ENCODE data around the gene RPP40. TPM values are rescaled to one million over a fixed set of nuclear protein-coding genes. Genes with fewer than 3 reads are reported as not detected.
"Not testable (repeated sequence)": the region's sequence is repeated elsewhere in the genome, so short reads cannot be mapped to it uniquely, and the experiment has no call there.

The RPP40 gene
- total and polyA plus RNA-seq, 3 donors from 2014 or later, result 8.0 to 14.5 (median 10.8) TPM

- no peak for TF ChIP-seq POLR2A (IDR thresholded peaks at IDR 0.05)
- TF ChIP-seq CTCF (IDR thresholded peaks at IDR 0.05), result no peak
- no peak overlapping the region for H3K4me3 ChIP-seq
- DNase-seq, result no peak
- H3K4me1 ChIP-seq, result no peaks in the 10 kb centered on the region
- H3K27ac ChIP-seq, result no peak overlapping the region
- H3K27me3 ChIP-seq, result no peaks in the 10 kb centered on the region
- no peaks in the 10 kb centered on the region for H3K36me3 ChIP-seq (ENCODE audit: low read depth, missing control alignments)
- 38 to 42% methylated on average over 2 of the region's 2 CpGs for WGBS, 2 donors
- H3K9me3 ChIP-seq, result no peaks in the 10 kb centered on the region
- intact Hi-C loops (cut with DNase I; ENCODE audit: low total_unique reads), result no loop called here
Measured at GRCh38 chr6:5012519-5012918, 8.7 kb upstream of the RPP40 start.

- Histone ChIP-seq H3K9me3 (no peaks in the 10 kb centered on the region), H3K4me3 (no peak overlapping the region), H3K27ac (no peak overlapping the region), H3K4me1 (no peaks in the 10 kb centered on the region), H3K27me3 (no peaks in the 10 kb centered on the region), H3K36me3 (ENCODE audit: low read depth, missing control alignments) (no peaks in the 10 kb centered on the region)
- no peak for DNase-seq
- TF ChIP-seq CTCF (IDR thresholded peaks at IDR 0.05) (no peak), POLR2A (IDR thresholded peaks at IDR 0.05) (no peak)
- intact Hi-C loops (cut with DNase I; ENCODE audit: low total_unique reads), result no loop called here
- WGBS, 2 donors, result 82 to 88% methylated on average over 12 of the region's 12 CpGs
Measured at GRCh38 chr6:5011346-5011745, 7.5 kb upstream of the RPP40 start.

DNA sequence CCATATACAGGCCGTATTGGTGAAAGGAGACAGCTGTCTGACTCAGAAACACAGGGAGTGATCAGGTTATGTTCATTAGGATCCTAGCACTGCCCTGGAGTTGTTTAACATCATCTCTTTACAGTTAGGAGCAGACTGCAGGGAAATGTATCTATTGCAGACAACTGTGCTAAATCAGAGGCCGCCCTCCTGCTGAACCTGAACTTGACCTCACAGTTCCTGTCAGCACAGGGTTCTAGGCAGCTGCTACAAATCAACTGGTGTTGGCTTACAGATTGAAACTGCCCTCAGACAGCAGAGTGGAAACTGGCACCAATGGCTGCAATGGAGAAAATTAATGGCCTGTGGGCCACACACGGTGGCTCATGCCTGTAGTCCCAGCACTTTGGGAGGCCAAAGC is 3.7 kb upstream of the RPP40 start:
- H3K36me3 ChIP-seq (ENCODE audit: low read depth, missing control alignments), result no peaks in the 10 kb centered on the region
- no peaks in the 10 kb centered on the region for H3K27me3 ChIP-seq
- WGBS, 2 donors, result 88 to 91% methylated on average over 3 of the region's 3 CpGs
- intact Hi-C loops (cut with DNase I; ENCODE audit: low total_unique reads), result no loop called here
- TF ChIP-seq POLR2A (IDR thresholded peaks at IDR 0.05) (no peak), CTCF (IDR thresholded peaks at IDR 0.05) (no peak)
- DNase-seq, result no peak
- H3K4me3 ChIP-seq, result no peak overlapping the region
- no peak overlapping the region for H3K27ac ChIP-seq
- peaks cover 7% of the 10 kb centered on the region for H3K4me1 ChIP-seq
- H3K9me3 ChIP-seq, result no peaks in the 10 kb centered on the region

DNA sequence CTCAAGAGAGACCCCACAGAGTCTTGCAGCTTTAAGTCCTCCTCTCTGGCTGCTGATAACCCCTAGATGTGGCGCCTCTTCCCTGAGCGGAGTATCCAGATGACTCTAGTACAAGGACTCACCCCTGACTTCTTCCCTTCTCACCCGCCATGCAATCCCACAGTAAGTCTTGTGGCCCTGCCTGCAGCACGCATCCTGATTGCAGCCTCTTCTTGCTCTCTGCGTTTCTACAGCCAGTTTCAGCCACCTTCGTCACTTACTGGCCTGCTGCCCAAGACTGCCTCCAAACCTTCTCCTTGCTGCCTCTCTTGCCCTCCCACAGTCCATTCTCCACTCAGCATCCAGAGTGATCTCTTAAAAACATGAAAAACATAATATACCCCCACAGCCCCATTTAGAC is 2.4 kb upstream of the RPP40 start:
- TF ChIP-seq CTCF (IDR thresholded peaks at IDR 0.05) (no peak), POLR2A (IDR thresholded peaks at IDR 0.05) (no peak)
- WGBS, 2 donors, result 84 to 90% methylated on average over 6 of the region's 6 CpGs
- no peak overlapping the region for H3K4me3 ChIP-seq
- H3K27me3 ChIP-seq, result no peaks in the 10 kb centered on the region
- no peak for DNase-seq
- H3K4me1 ChIP-seq, result peaks cover 7% of the 10 kb centered on the region
- no peaks in the 10 kb centered on the region for H3K9me3 ChIP-seq
- intact Hi-C loops (cut with DNase I; ENCODE audit: low total_unique reads), result no loop called here
- no peaks in the 10 kb centered on the region for H3K36me3 ChIP-seq (ENCODE audit: low read depth, missing control alignments)
- H3K27ac ChIP-seq, result no peak overlapping the region

DNA sequence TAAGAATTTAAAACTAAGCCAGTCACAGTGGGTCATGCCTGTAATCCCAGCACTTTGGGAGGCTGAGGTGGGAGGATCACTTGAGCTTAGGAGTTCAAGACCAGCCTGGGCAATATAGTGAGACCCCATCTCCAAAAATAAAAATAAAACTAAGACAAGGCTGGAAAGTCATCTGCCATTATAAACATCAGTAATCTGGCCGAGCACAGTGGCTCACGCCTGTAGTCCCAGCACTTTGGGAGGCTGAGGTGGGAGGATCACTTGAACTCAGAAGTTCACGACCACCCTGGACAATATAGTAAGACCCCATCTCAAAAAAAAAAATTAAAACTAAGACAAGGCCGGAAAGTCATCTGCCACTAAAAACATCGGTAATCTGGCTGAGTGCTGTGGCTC is 1.2 kb upstream of the RPP40 start:
- intact Hi-C loops (cut with DNase I; ENCODE audit: low total_unique reads); DNase-seq: not testable (repeated sequence)

More for the DNA sequence above, 1.2 kb upstream of the RPP40 start:
- H3K4me1 ChIP-seq; H3K27me3 ChIP-seq; H3K4me3 ChIP-seq; H3K36me3 ChIP-seq (ENCODE audit: low read depth, missing control alignments); H3K27ac ChIP-seq; H3K9me3 ChIP-seq: not testable (repeated sequence)
- WGBS, 2 donors, result 68 to 78% methylated on average over 5 of the region's 5 CpGs
